Measurements from ENCODE around the gene CCNF. TPM values are rescaled to one million over a fixed set of nuclear protein-coding genes. Genes with fewer than 3 reads are reported as not detected.

The CCNF gene
- total RNA-seq, 1 experiment from 2014 or later: 60.8 TPM

GRCh38 chr16:2392025-2392424 lies 37.2 kb upstream of the CCNF start (continued):
- no peak for TF ChIP-seq REST (IDR thresholded peaks at IDR 0.05; ENCODE audit: low read depth)

GRCh38 chr16:2398520-2398919 lies 30.7 kb upstream of the CCNF start:
- no peaks in the 10 kb centered on the region for H3K79me2 ChIP-seq (ENCODE audit: insufficient read depth, low read length)
- H2AFZ ChIP-seq (ENCODE audit: low read depth, low read length, poor library complexity, severe bottlenecking): no peak overlapping the region
- ChIA-PET POLR2A (no interaction called here), CTCF (no interaction called here), RAD21 (ENCODE audit: low non-redundant PET in 1 of 2, low total read pairs in 2 of 2, uncharacterized antibody in 2 of 2, unreplicated experiment in 2 of 2) (no interaction called here)
- no peak overlapping the region for H3K4me2 ChIP-seq (ENCODE audit: low read length)
- no peaks in the 10 kb centered on the region for H3K9me3 ChIP-seq (ENCODE audit: control insufficient read depth in 1 of 2, insufficient read depth in 1 of 2, low read depth in 1 of 2, low read length in 2 of 2)
- no peaks in the 10 kb centered on the region for H3K36me3 ChIP-seq (ENCODE audit: control insufficient read depth in 1 of 2, insufficient read depth in 2 of 2, low read length in 2 of 2)
- no peak overlapping the region for H3K27ac ChIP-seq (ENCODE audit: low read depth, low read length)
- H3K4me3 ChIP-seq (replicated peaks in 1 of 2; ENCODE audit: low read depth in 1 of 2, low read length in 2 of 2): no peak overlapping the region
- intact Hi-C loops (cut with micrococcal nuclease): no loop called here
- H3K27me3 ChIP-seq (ENCODE audit: insufficient read depth, low read length): no peaks in the 10 kb centered on the region
- no peak overlapping the region for H3K9ac ChIP-seq (ENCODE audit: low read length)
- no peaks in the 10 kb centered on the region for H4K20me1 ChIP-seq (ENCODE audit: insufficient read depth)
- no TSS peak for BruUV-seq (replicated peaks)
- H3K4me1 ChIP-seq (ENCODE audit: control insufficient read depth in 1 of 2, insufficient read depth in 2 of 2, low read length in 2 of 2): no peaks in the 10 kb centered on the region
- H3K9me2 ChIP-seq (ENCODE audit: insufficient read depth): no peaks in the 10 kb centered on the region
- DNase-seq (ENCODE audit: low read depth, low spot score): no peak
- ATAC-seq: no peak
- TF ChIP-seq EZH2 (IDR thresholded peaks at IDR 0.05) (no peak), EGR1 (IDR thresholded peaks at IDR 0.05; ENCODE audit: low read depth) (no peak), FOSL1 (IDR thresholded peaks at IDR 0.05; ENCODE audit: low read depth) (no peak), SRF (IDR thresholded peaks at IDR 0.05; ENCODE audit: low read depth) (no peak), POLR2A (IDR thresholded peaks at IDR 0.05; ENCODE audit: borderline replicate concordance, extremely low read depth, insufficient read depth, insufficient read length) (no peak), ZFX (IDR thresholded peaks at IDR 0.05) (no peak), MAX (IDR thresholded peaks at IDR 0.05) (no peak), CTCF (IDR thresholded peaks at IDR 0.05 in 2 of 3, conservative IDR thresholded peaks at IDR 0.05 in 1 of 3; ENCODE audit: borderline replicate concordance in 1 of 3, insufficient read depth in 1 of 3, low read depth in 2 of 3, low read length in 2 of 3) (no peak), RAD21 (IDR thresholded peaks at IDR 0.05; ENCODE audit: low read depth) (no peak), SP1 (IDR thresholded peaks at IDR 0.05; ENCODE audit: low read depth) (no peak), ZBTB33 (IDR thresholded peaks at IDR 0.05; ENCODE audit: extremely low read depth, insufficient replicate concordance, low read length) (no peak), CBX3 (IDR thresholded peaks at IDR 0.05; ENCODE audit: low read depth) (no peak), REST (IDR thresholded peaks at IDR 0.05; ENCODE audit: low read depth) (no peak), TCF7L2 (IDR thresholded peaks at IDR 0.05; ENCODE audit: borderline replicate concordance, extremely low read depth, insufficient read depth, insufficient read length) (no peak)
